HK-2 (cell line): ENCODE results near the gene ATP10A.
"Not testable (repeated sequence)": the region's sequence is repeated elsewhere in the genome, so short reads cannot be mapped to it uniquely, and the experiment has no call there.

ENCODE experiments used
- DNase-seq: peaks from one replicate; pipeline ENCODE4 v3.0.0-alpha.2; 2018; ENCODE audit not compliant: unreplicated experiment

The ATP10A gene

DNA sequence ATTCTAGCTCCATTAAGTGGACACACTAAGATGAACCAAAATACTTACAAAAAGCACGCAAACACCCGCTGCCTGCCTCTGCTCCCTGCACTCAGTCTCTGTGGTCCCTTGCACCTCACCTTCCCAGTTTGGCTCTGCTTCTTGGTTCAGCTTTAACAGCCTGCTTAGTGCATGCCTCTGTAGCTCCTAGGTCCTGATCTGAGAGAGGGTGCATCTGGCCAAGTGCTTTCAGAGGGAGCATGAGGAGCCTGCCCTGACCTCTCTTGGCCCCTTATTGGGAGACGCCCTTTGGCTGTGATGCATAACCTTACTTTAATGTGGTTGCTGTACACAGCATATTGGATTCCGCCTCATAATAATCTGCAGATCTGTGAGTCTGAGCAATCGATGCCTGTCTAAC is 21.2 kb upstream of the ATP10A start:
- no peak for DNase-seq

DNA sequence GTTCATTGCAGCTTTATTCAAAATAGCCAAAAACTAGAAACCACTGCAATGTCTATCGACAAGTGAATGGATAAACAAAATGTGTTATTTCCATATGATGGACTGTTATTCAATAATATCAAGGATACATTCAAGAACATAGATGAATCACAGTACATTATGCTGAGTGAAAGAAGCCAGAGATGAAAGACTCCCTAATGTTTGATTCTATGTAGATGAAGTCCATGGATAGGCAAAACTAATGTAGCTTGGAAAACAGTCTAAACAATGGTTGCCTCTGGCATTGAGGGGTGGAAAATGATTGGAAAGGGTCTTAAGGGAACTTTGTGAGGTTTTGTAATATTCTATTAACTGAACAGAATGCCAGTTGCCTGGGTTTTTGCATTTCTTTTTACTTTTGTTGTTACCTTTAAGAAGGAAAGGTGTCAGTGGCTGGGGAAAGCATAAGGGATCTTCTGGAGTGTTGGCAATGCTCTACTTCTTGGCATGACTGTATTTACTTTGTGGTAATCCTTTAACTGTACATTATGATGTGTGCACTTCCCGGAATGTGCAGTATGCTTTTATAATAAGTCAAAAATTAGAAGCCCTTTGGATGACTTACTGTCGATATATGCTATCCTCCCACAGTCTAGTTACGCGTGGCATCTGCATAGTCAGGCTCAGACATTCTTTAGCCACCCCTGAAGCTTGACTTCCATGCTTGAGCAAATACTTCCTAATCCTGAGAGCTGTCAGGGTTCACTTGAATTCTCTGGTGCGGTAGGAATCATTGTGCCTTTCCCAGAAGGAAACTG is 20.5 kb upstream of the ATP10A start:
- DNase-seq, result no peak

DNA sequence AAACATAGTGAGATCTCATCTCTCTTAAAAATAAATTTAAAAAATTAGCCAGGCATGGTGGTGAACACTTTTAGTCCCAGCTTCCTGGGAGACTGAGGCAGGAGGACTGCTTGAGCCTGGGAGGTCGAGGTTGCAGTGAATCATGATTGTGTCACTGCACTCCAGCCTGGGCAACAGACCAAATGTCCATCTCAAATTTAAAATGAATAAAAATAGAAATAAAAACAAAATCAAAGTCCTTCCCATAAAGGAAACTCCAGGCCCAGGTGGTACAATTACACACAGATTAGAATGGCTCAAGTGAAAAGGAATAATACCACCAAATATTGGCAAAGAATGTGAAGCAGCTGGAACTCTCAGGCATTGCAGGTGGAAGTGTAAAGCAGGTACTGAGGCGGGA is 19.3 kb upstream of the ATP10A start:
- DNase-seq, result no peak

DNA sequence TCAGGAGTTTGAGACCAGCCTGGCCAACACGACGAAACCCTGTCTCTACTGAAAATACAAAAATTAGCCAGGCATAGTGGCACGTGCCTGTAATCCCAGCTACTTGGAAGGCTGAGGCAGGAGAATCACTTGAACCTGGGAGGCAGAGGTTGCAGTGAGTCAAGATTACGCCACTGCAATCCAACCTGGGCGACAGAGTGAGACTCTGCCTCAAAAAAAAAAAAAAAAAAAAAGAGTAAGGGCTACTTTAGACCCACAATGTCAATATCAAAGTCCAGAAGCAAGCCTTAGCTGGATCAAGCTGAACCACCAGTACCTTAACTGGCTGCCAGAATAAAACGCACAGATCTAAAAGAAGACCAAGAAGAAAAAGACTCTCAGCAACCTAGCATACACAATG is 17.8 kb upstream of the ATP10A start:
- not testable (repeated sequence) for DNase-seq

DNA sequence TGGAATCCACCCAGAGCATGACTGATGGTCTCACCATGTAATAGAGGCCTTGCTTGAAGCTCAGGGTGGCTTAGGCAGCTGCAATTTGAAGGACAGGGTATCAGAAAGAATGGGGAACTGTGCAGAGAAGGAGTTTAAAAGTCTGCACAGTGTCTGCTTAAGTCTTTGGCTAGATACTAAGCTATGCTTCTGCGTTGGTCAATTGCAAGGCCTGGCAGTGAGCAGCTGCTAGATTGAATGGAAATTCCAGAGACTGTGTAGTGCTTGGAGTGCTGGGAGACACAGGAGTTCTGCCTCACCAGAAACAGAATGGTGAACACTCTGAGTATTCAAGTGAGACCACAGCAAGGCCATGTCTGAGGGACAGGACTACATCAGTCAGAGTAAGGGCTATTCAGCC is 17.3 kb upstream of the ATP10A start:
- DNase-seq, result no peak

DNA sequence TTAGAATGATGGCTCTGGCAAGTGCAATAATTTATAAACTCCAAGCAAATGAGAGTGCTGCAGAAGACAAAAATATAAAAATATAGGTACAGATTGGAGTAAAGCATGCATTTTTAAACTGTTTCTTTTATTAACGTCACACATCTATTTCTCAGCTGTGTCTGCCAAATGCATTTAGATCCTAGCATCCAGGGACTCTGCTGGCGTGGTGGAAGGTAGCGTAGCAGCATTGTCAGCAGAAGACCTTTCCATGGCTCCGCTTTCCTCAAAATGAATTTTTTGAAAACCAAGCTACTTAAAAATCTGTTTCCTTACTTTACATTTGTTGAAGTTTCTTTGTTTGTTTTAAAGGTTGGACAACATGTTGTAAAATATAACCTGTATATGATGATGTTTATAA is 16.3 kb upstream of the ATP10A start:
- DNase-seq, result no peak

DNA sequence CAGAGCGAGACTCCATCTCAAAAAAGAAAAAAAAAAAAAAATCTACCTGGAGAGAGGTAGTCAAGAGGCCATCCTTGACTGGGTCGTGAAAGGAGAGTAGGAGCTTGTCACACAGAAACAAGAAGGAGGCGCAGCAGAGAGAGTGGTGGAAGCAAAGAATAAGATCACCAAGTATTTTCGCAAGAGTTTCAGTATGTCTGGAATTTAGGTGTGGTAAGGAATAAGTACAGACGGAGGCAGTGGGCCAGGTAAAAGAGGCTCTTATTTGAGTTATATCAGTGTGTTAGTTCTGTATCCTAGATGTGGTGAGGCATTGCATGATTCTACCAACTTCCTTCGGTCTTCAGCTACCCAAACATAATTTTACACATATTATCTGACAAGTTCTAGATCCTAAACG is 14.6 kb upstream of the ATP10A start:
- no peak for DNase-seq

DNA sequence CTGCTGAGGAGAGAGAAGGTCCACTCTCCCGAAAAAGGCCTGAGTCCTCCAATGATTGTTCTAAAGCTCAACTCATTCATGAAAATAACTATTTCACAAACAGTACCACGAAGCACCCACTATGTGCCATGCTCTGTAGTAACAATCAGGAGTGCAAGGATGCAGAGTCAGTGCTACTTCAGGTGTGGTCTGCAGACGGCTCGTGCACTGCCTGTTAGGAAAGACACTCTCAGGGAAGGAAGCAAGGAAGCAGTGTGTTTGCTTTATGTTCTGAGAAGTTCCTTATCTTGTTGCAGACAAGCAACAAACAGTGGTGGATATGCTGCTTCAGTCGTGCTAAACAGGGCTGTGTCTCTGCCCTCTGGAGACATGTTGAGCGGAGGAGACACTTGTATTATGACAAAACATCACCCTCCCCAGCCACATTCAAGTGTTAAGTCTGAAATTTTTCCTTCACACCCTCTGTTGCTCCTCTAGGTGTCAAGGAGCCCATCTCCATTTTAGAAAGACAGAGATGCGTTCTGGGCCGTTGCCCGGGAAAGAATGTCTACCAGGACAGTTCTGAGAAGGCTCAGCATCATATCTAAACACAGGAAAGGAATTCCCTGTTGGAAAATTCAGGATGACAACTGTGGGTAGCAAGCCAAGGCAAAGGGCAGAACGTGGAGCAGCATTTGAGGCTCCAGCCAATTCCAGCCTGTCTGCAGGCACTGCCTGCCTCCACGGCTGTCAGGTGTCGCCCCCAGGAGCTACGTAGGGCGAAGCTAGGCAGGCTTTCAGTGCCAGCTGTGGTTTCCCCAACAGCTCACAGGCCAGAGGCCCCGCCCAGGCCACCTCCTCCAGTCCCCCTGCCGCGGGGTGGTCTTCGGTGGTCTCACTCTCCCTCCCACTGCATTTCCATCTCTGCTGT is 13.4 kb upstream of the ATP10A start:
- no peak for DNase-seq

DNA sequence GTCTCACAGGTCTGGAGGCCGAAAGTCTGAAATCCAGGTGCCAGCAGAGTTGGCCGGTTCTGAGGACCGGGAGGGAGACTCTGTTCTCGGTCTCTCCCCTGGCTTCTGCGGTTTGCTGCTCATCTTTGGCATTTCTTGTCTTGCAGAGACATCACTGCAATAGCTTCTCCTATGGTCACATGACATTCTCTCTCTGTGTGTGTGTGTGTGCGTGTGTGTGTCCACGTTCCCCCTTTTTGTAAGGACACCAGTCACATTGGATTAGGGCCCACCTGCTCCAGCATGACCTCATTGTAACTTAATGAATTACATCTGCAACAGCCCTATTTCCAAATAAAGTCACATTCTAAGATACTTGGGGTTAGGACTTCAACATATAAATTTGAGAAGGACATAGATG is 12.4 kb upstream of the ATP10A start:
- no peak for DNase-seq

DNA sequence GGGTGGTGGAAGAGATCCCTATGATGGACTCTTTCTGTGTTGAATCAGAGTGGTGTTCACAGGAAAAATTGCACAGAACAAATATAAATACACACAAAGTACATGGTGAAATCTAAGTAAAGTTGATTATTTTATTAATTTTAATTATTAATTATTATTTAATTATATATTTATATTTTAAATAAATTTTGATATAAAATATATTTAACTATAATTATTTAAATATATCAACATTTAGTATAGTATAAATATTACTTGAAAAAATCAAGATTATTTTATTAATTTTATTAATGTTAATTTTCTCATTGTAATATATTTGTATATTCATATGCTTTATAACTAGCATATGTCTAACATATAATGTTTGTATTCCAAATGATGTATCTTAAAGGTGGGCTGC is 11.3 kb upstream of the ATP10A start:
- no peak for DNase-seq

DNA sequence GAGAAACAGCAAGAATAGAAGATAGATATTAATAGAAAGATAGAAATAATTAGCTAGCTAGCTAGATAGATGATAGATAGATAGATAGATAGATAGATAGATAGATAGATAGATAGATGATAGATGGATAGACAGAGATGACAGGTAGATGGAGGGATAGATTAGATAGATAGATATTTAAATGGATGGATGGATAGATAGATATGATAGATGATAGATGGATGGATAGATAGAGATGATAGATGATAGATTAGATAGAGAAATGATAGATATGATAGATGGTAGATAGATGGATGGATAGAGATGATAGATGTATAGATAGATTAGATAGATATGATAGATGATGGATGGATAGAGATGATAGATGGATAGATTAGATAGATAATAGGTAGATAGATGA is 8.3 kb upstream of the ATP10A start:
- DNase-seq, result no peak

DNA sequence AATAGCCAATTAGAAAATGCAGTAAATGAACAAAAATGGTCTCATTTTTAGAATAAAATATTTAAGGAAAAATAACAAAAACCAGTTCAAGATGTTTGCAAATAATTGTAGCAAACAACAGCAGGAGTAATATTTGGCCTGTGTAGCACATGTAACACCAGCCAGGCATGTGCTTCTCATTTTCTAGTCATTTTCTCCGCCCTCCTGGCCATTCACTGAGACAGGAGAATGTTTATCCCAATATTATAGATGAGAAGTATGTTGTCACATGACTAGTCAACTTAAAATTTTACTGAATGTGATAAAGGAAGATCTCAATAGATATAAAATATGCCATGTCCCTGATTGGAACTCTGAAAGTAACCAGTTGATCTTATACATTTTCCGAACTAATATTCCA is 7.8 kb upstream of the ATP10A start:
- no peak for DNase-seq

DNA sequence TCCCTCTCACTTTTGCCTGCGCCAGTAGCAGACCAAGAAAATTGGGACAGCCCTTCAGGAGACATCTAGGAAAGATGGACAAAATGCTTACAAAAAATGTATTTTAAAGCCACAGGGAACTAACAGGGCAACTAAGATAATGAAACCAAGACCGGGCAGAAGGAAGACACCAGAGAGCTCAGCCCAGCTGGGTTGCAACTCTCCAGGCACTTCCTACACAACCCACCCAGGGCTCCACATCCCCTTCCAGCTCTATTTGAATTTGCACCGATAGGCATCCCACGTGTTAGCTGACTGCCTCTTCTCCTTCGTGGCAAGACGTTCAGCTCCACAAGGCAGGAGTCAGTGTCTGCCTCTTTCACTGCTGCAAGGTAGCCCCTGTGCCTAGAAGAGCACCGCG is 6.6 kb upstream of the ATP10A start:
- no peak for DNase-seq

DNA sequence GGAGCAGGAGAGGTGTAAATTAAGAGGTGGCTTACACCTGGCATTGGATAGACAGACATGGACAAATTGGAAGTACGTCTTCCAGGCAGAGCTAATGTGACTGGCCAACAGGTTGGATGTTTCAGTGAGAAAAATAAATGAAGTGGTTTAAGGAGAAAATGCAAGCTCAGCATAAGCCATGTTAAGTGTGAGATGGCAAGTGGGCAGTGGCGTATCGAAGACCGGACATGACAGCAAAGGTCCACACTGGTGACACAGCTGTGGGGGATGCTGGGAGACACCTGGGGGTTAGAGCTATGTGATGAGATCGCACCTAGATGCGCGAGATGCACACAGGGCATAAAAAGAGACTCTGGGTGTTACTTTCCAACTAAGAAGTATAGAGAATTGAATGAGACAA is 3.7 kb upstream of the ATP10A start:
- no peak for DNase-seq

DNA sequence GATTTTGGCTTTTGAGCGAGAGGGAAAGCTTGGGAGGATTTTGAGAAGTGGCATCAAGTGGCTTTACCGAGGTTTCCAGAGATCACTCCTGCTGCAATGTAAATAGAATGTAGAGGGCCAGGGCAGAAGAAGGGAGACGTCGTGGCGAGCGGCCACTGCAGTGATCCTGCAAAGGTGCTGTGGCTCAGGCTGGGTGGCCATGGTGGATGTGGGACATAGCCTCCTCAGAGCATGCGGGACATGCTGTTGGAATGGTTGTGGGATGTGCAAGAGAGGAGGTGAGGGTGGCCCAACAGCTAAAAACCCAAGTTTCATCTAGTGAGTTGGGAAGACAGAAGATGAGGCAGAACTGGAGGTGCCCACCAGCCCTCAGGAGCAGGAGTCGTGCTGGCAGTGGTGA is 3.1 kb upstream of the ATP10A start:
- no peak for DNase-seq

DNA sequence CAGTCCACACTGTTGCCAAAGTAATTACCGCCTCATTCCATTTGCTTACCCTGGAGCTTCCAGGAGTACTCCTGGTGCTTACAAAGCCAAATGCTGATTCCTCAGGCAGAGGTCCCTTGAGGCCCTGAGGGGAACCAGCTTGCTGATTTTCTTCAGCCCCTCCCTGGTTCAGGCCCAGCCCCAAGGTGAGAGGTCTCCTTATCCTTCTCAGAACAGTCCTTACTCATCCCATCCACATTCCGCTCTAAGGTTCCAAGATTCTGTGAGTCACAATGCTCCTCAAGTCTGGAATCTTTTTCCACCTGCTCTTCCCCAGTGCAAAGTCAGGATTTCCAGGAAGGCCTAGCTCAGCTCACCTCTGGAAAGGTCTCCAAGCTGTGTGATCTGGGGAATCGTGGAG is 1.8 kb upstream of the ATP10A start:
- DNase-seq, result no peak

DNA sequence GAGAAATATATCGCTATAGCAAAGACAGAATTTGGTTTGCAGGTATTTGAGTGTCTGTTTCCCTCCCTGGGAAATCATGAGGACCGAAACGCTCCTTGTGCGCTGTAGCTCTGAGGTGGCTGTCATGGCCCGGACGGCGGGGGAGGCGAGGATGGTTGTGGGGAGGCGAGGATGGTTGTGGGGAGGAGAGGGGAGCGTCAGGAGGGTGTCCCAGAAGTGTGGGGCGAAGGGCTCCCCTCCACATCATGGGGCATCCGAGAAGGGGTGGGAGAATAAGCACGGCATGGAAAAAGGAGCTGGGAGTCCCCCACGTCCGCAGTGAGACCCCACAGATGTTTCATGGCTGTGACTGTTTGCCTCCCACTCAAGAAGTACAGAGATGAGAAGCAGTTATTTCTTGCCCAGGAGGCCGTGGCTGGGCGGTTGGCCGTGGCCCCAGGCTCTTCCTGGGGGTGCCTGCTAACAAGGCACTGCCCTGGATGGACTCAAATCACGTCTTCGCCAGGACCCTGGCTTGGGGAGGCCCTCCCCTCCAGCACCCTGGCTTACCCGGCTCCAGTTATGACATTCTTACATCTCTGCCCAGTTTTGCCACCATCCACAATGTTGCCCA is 947 bp upstream of the ATP10A start:
- no peak for DNase-seq

DNA sequence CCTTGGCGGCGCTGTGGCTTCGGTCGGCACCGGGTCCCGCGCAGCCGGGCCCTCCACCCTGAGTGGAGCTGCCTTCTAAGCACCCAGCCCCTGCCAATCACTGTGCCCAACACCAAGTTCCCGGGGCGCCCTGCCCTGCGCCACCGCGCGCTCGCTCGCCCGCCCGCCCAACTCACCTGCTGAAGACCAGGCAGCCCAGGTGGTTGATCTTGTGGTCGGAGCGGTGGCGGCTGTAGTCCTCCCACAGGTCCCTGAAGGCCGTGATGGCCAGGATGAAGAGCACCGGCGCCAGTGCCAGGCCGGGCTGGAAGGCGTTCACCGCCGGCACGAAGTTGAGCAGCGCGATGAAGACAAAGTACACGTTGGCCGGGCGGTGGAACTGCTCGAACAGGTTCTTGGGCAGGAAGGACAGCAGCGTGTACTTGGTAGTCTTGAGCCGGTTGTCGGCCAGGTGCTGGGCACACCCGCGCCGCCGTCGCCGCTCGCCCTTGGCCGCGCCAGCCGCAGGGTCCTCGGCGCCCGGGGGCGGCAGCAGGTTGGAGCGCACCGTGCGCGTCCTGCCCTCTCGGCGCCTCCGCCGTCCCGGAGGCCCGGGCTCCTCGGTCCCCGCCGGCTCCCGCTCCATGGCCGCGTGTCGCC is 536 bp downstream of the ATP10A start:
- no peak for DNase-seq

DNA sequence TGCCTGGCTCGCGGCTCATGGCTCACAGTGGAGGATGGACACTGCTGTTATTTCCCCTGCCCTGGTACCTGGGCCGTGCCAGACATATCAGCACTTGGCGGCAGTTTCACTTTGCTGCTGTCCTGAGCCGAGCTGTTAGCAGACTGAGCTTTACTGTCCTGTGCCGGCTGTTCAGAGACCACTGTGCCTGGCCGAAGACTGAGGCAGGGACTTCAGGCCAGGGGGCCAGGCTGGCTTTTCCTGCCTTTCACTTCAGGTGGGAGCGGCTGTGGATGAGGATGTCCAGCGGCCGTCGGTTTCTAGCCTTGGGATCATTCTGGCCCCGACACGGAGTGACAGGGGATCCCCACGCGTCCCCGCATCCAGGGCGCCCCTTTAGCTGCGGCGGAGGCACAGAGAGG is 1.1 kb downstream of the ATP10A start:
- DNase-seq, result no peak

DNA sequence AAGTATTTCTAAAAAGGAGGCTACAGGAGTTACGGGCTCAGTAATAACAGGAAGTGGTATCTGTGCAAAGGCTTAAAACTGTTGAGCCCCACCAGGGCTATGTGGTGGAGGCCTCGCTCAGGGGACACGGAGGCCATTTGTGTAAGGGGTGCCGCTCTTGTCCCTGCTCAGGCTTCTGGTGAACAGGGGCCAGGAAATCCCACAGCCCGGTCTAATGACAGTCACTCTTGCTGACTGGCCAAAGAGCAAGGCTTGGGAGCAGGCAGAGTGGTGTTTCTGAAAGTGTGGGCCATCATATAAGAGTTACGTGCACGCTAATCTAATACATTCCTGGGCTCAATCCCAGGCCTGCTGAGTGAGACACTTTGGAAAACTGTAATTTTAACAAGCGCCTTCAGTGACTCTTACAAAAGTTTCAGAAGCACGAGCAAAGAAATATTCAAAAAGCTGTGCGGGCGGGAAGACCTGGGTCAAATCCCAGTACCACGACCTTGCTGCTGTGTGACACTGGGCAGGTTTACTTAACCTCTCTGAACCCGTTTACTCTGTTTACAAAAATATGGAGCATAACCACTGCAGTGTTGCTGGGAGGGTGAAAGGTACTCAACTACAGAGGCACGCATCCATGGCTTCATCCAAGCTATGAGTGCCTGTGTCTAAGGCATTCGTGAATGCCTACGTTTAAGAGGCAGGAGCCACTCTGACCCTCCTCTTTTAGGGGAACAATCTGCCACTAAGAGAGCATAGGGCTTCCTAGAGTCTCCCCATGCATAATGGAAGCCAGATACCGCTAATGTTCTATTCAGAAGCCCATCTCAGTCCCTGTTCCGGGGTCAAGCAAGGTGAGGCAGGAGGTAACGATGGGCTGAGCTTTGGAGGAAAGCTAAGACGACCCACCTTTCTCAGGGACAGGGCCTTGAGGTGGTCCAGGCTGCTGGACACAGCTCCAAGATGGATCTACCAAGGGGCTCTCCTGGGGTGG is 2.0 kb downstream of the ATP10A start:
- DNase-seq, result no peak
